SK-N-SH treated with all-trans-retinoic acid at 6 μM for 48 hours (cell line): ENCODE measurements around the gene GRK4.

Experiments
- ATAC-seq: fragments of 200-7000 bp; cut with Tn5 transposase; 3 replicates; pipeline ENCODE4 v1.9.1; 2020; ENCODE audit warnings: mild to moderate bottlenecking, moderate library complexity
- ARNTL ChIP-seq: fragments of 450-650 bp; formaldehyde crosslinking; IDR thresholded peaks from 2 replicates; pipeline ENCODE4 v1.5.0; 2020; ENCODE audit warnings: low read depth, mild to moderate bottlenecking, moderate library complexity, borderline replicate concordance
- BACH2 ChIP-seq: fragments of 250-450 bp; sonication (Bioruptor Pico); IDR thresholded peaks from 2 replicates; pipeline ENCODE4 v1.9.0; 2021; ENCODE audit warnings: mild to moderate bottlenecking, borderline replicate concordance
- GLIS3 ChIP-seq: fragments of 250-450 bp; sonication (Bioruptor Pico); IDR thresholded peaks from 2 replicates; pipeline ENCODE4 v1.5.0; 2020; ENCODE audit warnings: mild to moderate bottlenecking, moderate library complexity
- ISL1 ChIP-seq: fragments of 250-450 bp; sonication (Bioruptor Pico); IDR thresholded peaks from 2 replicates; pipeline ENCODE4 v2.1.2; 2022; ENCODE audit warnings: mild to moderate bottlenecking, moderate library complexity
- OSR1 ChIP-seq: fragments of 250-450 bp; sonication (Bioruptor Pico); IDR thresholded peaks from 2 replicates; pipeline ENCODE4 v1.8.0; 2022; ENCODE audit warnings: moderate library complexity, mild to moderate bottlenecking, inconsistent platforms
- PPARA ChIP-seq: fragments of 250-450 bp; sonication (Bioruptor Pico); IDR thresholded peaks from 2 replicates; pipeline ENCODE4 v1.5.0; 2020; ENCODE audit warnings: mild to moderate bottlenecking, borderline replicate concordance
- RARB ChIP-seq: fragments of 250-450 bp; sonication (Bioruptor Pico); IDR thresholded peaks from 2 replicates; pipeline ENCODE4 v1.8.0; 2021; ENCODE audit warnings: mild to moderate bottlenecking, moderate library complexity
- TCF4 ChIP-seq: fragments of 250-450 bp; sonication (Bioruptor Pico); IDR thresholded peaks from 2 replicates; pipeline ENCODE4 v1.8.0; 2021; ENCODE audit warnings: mild to moderate bottlenecking, moderate library complexity, borderline replicate concordance
- TOX ChIP-seq: fragments of 250-450 bp; sonication (Bioruptor Pico); IDR thresholded peaks from 2 replicates; pipeline ENCODE4 v1.8.0; 2021; ENCODE audit warnings: mild to moderate bottlenecking, moderate library complexity, borderline replicate concordance
- ZC3H10 ChIP-seq: fragments of 250-450 bp; sonication (Bioruptor Pico); IDR thresholded peaks from 2 replicates; pipeline ENCODE4 v1.5.1; 2021; ENCODE audit warnings: mild to moderate bottlenecking, moderate library complexity
- ZFP3 ChIP-seq: fragments of 250-450 bp; sonication (Bioruptor Pico); IDR thresholded peaks from 2 replicates; pipeline ENCODE4 v1.5.0; 2020; ENCODE audit warnings: mild to moderate bottlenecking, moderate library complexity
- ZFP30 ChIP-seq: fragments of 450-650 bp; formaldehyde crosslinking; IDR thresholded peaks from 2 replicates; pipeline ENCODE4 v1.5.0; 2022; ENCODE audit warnings: mild to moderate bottlenecking, moderate library complexity
- ZNF565 ChIP-seq: fragments of 450-650 bp; formaldehyde crosslinking; conservative IDR thresholded peaks from 2 replicates; pipeline ENCODE4 v1.5.0; 2020; ENCODE audit warnings: low read depth, mild to moderate bottlenecking, moderate library complexity
- ZNF70 ChIP-seq: fragments of 450-650 bp; formaldehyde crosslinking; IDR thresholded peaks from 2 replicates; pipeline ENCODE4 v1.5.0; 2020; ENCODE audit warnings: mild to moderate bottlenecking, moderate library complexity
- TF ChIP-seq, protein P1 (sequence below): fragments of 250-450 bp; sonication (Bioruptor Pico); IDR thresholded peaks from 2 replicates; pipeline ENCODE4 v1.8.0; 2020; ENCODE audit warnings: mild to moderate bottlenecking, moderate library complexity, borderline replicate concordance
- TF ChIP-seq, protein P2 (sequence below): fragments of 250-450 bp; sonication (Bioruptor Pico); IDR thresholded peaks from 2 replicates; pipeline ENCODE4 v1.5.1; 2021; ENCODE audit warnings: mild to moderate bottlenecking, moderate library complexity
- TF ChIP-seq, protein P3 (sequence below): fragments of 250-450 bp; sonication (Bioruptor Pico); IDR thresholded peaks from 2 replicates; pipeline ENCODE4 v1.5.1; 2020; ENCODE audit warnings: low read depth, mild to moderate bottlenecking, moderate library complexity

Gene GRK4

DNA sequence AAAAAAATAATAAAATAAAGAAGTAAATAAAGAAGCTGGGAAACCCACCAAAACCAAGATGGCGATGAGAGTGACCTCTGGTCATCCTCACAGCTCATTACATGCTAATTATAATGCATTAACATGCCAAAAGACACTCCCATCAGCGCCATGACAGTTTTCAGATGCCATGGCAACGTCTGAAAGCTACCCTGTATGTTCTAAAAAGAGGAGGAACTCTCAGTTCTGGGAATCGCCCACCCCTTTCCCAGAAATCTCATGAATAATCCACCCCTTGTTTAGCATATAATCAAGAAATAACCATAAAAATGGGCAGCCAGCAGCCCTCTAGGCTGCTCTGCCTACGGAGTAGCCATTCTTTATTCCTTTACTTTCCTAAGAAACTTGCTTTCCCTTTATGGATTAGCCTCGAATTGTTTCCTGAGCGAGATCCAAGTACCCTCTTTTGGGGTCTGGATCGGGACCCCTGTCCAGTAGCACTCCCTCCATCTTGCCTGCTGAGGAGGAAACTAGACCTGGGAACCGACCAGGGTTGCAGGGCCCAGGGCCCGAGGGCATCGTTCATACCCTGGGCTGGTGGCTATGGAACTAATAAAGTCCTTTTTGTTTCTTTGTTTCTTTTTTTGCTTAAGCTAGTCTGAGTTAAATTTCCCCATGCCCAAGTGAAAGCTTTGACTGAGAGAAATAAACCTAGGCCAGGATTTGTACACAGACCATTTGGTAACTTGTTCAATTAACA, 80.1 kb downstream of the GRK4 start (continued):
- TF ChIP-seq, protein P1, sequence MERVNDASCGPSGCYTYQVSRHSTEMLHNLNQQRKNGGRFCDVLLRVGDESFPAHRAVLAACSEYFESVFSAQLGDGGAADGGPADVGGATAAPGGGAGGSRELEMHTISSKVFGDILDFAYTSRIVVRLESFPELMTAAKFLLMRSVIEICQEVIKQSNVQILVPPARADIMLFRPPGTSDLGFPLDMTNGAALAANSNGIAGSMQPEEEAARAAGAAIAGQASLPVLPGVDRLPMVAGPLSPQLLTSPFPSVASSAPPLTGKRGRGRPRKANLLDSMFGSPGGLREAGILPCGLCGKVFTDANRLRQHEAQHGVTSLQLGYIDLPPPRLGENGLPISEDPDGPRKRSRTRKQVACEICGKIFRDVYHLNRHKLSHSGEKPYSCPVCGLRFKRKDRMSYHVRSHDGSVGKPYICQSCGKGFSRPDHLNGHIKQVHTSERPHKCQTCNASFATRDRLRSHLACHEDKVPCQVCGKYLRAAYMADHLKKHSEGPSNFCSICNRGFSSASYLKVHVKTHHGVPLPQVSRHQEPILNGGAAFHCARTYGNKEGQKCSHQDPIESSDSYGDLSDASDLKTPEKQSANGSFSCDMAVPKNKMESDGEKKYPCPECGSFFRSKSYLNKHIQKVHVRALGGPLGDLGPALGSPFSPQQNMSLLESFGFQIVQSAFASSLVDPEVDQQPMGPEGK (CRISPR knock-in tag) = no peak
- TF ChIP-seq BACH2 = no peak
- TF ChIP-seq RARB (CRISPR knock-in tag) = no peak
- TF ChIP-seq ZNF70 (CRISPR knock-in tag) = no peak
- no peak for TF ChIP-seq ZC3H10 (CRISPR knock-in tag)
- TF ChIP-seq TOX (CRISPR knock-in tag) = no peak
- TF ChIP-seq ZNF565 (CRISPR knock-in tag) = no peak
- no peak for TF ChIP-seq ZFP30

DNA sequence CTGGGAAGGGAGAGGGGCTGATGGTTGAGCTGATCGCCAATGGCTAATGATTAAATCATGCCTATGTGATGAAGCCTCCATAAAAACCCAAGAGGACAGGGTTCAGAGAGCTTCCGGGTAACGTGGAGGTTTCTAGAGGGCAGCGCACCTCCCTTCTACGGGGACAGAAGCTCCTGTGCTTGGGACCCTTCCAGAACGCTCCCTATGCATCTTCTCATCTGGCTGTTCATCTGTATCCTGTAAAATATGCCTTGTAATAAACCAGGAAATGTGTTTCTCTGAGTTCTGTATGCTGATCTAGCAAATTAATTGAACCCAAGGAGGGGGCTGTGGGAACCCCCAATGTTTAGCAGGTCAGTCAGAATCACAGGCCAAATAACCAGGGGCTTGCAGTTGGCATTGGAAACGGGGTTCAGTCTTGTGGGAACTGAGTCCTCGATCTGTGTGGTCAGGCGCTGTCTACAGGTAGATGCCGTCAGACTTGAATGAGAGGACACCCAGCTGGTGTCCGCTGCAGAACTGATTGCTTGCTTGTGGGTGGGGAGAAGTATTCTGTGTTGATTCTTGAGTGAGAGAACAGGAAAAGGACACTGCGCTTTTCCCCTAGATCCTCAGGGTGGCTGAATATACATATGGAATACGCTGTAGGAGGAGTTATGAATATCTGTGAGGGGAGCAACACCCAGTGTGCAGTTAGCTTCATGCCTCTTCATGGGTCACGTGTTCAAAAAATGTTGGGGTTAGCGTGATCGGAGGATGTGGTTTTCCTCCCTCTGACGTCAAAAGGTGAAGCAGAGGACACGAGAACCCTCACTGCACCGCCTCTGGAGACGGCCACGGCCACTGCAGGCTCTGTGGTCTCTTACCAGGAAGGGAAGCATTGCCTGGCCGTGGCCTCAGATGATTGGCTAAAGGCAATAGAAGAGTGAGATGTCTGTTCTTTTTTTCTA, 81.8 kb downstream of the GRK4 start:
- TF ChIP-seq, protein P2, sequence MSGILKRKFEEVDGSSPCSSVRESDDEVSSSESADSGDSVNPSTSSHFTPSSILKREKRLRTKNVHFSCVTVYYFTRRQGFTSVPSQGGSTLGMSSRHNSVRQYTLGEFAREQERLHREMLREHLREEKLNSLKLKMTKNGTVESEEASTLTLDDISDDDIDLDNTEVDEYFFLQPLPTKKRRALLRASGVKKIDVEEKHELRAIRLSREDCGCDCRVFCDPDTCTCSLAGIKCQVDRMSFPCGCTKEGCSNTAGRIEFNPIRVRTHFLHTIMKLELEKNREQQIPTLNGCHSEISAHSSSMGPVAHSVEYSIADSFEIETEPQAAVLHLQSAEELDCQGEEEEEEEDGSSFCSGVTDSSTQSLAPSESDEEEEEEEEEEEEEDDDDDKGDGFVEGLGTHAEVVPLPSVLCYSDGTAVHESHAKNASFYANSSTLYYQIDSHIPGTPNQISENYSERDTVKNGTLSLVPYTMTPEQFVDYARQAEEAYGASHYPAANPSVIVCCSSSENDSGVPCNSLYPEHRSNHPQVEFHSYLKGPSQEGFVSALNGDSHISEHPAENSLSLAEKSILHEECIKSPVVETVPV = no peak
- TF ChIP-seq TOX (CRISPR knock-in tag) (no peak), ZFP30 (no peak), OSR1 (no peak), ARNTL (CRISPR knock-in tag) (no peak)
- TF ChIP-seq, protein P1 (CRISPR knock-in tag) = no peak
- ATAC-seq = no peak

DNA sequence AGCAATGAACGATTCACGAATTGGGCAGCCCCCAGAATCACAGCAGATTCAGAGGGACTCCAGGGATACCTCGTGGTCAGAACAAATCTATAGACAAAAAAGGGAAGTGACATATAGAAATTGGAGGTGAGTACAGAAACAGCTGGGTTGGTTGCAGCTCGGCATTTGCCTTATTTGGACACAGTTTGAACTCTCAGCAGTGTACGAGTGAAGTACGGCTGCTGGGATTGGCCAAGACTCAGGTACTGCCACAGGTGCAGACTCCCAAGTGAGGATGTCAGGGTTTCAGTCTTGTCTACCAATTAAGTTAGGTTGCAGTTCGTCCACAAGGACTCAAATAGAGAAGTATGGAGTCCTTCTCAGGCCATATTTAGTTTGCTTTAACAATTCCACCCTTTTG, 82.8 kb downstream of the GRK4 start:
- no peak for TF ChIP-seq ZFP3
- TF ChIP-seq, protein P3, sequence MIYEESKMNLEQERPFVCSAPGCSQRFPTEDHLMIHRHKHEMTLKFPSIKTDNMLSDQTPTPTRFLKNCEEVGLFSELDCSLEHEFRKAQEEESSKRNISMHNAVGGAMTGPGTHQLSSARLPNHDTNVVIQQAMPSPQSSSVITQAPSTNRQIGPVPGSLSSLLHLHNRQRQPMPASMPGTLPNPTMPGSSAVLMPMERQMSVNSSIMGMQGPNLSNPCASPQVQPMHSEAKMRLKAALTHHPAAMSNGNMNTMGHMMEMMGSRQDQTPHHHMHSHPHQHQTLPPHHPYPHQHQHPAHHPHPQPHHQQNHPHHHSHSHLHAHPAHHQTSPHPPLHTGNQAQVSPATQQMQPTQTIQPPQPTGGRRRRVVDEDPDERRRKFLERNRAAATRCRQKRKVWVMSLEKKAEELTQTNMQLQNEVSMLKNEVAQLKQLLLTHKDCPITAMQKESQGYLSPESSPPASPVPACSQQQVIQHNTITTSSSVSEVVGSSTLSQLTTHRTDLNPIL (CRISPR knock-in tag) = no peak
- no peak for TF ChIP-seq TCF4 (CRISPR knock-in tag)
- TF ChIP-seq RARB (CRISPR knock-in tag) = no peak
- no peak for TF ChIP-seq PPARA
- no peak for TF ChIP-seq ISL1 (CRISPR knock-in tag)
- TF ChIP-seq ZC3H10 (CRISPR knock-in tag) = no peak
- TF ChIP-seq, protein P1 (CRISPR knock-in tag) = no peak
- TF ChIP-seq ARNTL (CRISPR knock-in tag) = no peak
- TF ChIP-seq ZFP30 = no peak
- TF ChIP-seq ZNF565 (CRISPR knock-in tag) = no peak
- no peak for TF ChIP-seq GLIS3 (CRISPR knock-in tag)
- no peak for ATAC-seq

DNA sequence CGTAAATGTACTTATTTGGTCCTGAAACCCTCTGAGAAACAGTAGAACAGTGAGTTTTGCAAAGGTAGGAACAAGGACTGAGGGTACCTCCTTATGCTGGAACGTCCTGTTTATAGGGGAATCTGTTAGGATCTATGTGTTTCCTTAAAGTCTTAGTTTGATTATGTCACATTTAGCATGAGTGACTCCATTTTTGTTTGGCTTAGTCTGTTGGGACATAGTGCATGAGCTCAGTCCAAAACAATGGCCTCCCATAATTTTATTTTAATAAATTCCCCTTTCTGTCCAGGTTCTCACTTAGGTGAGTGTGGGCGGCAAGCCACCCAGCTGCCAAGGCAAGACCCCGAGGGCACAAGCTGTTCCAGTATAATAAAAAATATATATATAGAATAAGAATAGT, 83.3 kb downstream of the GRK4 start:
- no peak for TF ChIP-seq BACH2
- ATAC-seq = no peak
